OCI-LY3 (cell line): ENCODE measurements around the gene KLHL40.

Experiments used
- CTCF ChIP-seq: fragments of 200-600, 300-600 bp; sonication (generic); IDR thresholded peaks from 2 replicates; pipeline ENCODE4 v1.5.1; 2014; ENCODE audit warnings: antibody characterized with exemption, low read length, low read depth
- EZH2phosphoT487 ChIP-seq: fragments of 200-600 bp; shearing (Covaris generic); IDR thresholded peaks from 2 replicates; pipeline ENCODE4 v1.6.1; 2018; ENCODE audit warnings: antibody characterized with exemption, mixed run types, low read depth

GRCh38 chr3:42718338-42718737, 33.0 kb downstream of the KLHL40 start:
- no peak for TF ChIP-seq CTCF
- TF ChIP-seq EZH2phosphoT487: no peak
